OCI-LY7 (cell line): ENCODE data around the gene NME7.

Experiments
- CTCF ChIP-seq: fragments of 200-600 bp; sonication (generic); conservative IDR thresholded peaks from 2 replicates; pipeline ENCODE4 v1.5.1; 2014; ENCODE audit warnings: mild to moderate bottlenecking, antibody characterized with exemption, low read length, moderate library complexity, mixed read lengths
- EZH2phosphoT487 ChIP-seq: fragments of 200-600 bp; sonication (generic); IDR thresholded peaks from 2 replicates; pipeline ENCODE4 v1.6.1; 2018; ENCODE audit warnings: low read depth, borderline replicate concordance, mild to moderate bottlenecking, mixed run types, antibody characterized with exemption, low read length, moderate library complexity, mixed read lengths

- TF ChIP-seq CTCF: no peak
- no peak for TF ChIP-seq EZH2phosphoT487
Observed at GRCh38 chr1:169360415-169360814, 7.2 kb downstream of the NME7 start.
